Fibroblast of lung (primary cell): ENCODE data around the gene PLXNA4. TPM values are rescaled to one million over a fixed set of nuclear protein-coding genes. Genes with fewer than 3 reads are reported as not detected.
A peak's percentile ranks its signal among the peaks of the same experiment; 100 is the strongest.

Experiments used
- DNase-seq, 2 donors: peaks; one replicate each; pipeline versions ENCODE4 v3.0.0 to v3.0.0-alpha.2; 2010; ENCODE audit warnings: low read depth in 2 of 2
- H2AFZ ChIP-seq: 2 replicates; pipeline ENCODE4 v1.5.1; 2012; ENCODE audit warnings: low read length, control low read depth, inconsistent platforms
- H3K27ac ChIP-seq: 2 replicates; pipeline ENCODE4 v1.5.1; 2011; ENCODE audit warnings: low read length, control low read depth; ENCODE audit not compliant: insufficient read depth
- H3K27me3 ChIP-seq: 2 replicates; pipeline ENCODE4 v1.5.1; 2011; ENCODE audit warnings: mild to moderate bottlenecking, low read length; ENCODE audit not compliant: control insufficient read depth, insufficient read depth
- H3K36me3 ChIP-seq: 2 replicates; pipeline ENCODE4 v1.5.1; 2011; ENCODE audit warnings: low read length; ENCODE audit not compliant: control insufficient read depth, insufficient read depth
- H3K4me1 ChIP-seq: 2 replicates; pipeline ENCODE4 v1.5.1; 2011; ENCODE audit warnings: low read length; ENCODE audit not compliant: control insufficient read depth, insufficient read depth; ENCODE audit errors: extremely low read depth
- H3K4me2 ChIP-seq: 2 replicates; pipeline ENCODE4 v1.5.1; 2011; ENCODE audit warnings: low read length, control low read depth; ENCODE audit not compliant: insufficient read depth; ENCODE audit errors: extremely low read depth
- H3K4me3 ChIP-seq, 4 experiments: fragments of 200-600 bp in 1 of 4; sonication (generic) in 1 of 4; replicated peaks in 1 of 4; 2 replicates each; pipeline ENCODE4 v1.5.1; 2011 to 2016; ENCODE audit warnings: low read length in 4 of 4, low read depth in 3 of 4, mild to moderate bottlenecking in 3 of 4, control low read depth in 2 of 4, inconsistent platforms in 1 of 4, mixed read lengths in 1 of 4; ENCODE audit not compliant: insufficient read depth in 1 of 4; ENCODE audit errors: control extremely low read depth in 1 of 4
- H3K79me2 ChIP-seq: 2 replicates; pipeline ENCODE4 v1.5.1; 2012; ENCODE audit warnings: mild to moderate bottlenecking, low read length, inconsistent platforms; ENCODE audit not compliant: control insufficient read depth, insufficient read depth
- H3K9ac ChIP-seq: 2 replicates; pipeline ENCODE4 v1.5.1; 2011; ENCODE audit warnings: mild to moderate bottlenecking, low read length, control low read depth; ENCODE audit not compliant: insufficient read depth
- H3K9me3 ChIP-seq: 2 replicates; pipeline ENCODE4 v1.5.1; 2012; ENCODE audit warnings: low read depth, low read length; ENCODE audit not compliant: control insufficient read depth, insufficient read depth
- H4K20me1 ChIP-seq: 2 replicates; pipeline ENCODE4 v1.5.1; 2011; ENCODE audit warnings: low read length; ENCODE audit not compliant: control insufficient read depth, insufficient read depth; ENCODE audit errors: extremely low read depth
- EZH2 ChIP-seq: IDR thresholded peaks from 2 replicates; pipeline ENCODE4 v1.5.1; 2012; ENCODE audit warnings: low read length, control low read depth, mild to moderate bottlenecking; ENCODE audit errors: missing control alignments
- polyA plus RNA-seq, 2 donors: library from polyadenylated mRNA; depleted of rRNA in 1 of 2; stranded (reverse) in 1 of 2; unstranded in 1 of 2; fragments of >200 nt; gene quantifications; 2 replicates each; pipeline ENCODE4 v1.2.1, GENCODE V29; 2011 to 2012; ENCODE audit warnings: missing spikeins in 1 of 2
- total RNA-seq: library from RNA; depleted of rRNA; stranded (reverse); fragments of >200 nt; gene quantifications from 2 replicates; pipeline ENCODE4 v1.2.1, GENCODE V29; 2014
- TF ChIP-seq, protein P1 (sequence below), 2 donors: IDR thresholded peaks in 1 of 2; conservative IDR thresholded peaks in 1 of 2; 1 replicate in 1 of 2; 2 replicates in 1 of 2; pipeline ENCODE4 v1.5.1; 2011 to 2012; ENCODE audit warnings: low read length in 2 of 2, control low read depth in 1 of 2, inconsistent platforms in 1 of 2, low read depth in 1 of 2, mild to moderate bottlenecking in 1 of 2

PLXNA4 gene
- total and polyA plus RNA-seq, 2 donors (not counting 1 experiment from before 2014, with no cell fraction given): 1.2 to 1.5 TPM

DNA sequence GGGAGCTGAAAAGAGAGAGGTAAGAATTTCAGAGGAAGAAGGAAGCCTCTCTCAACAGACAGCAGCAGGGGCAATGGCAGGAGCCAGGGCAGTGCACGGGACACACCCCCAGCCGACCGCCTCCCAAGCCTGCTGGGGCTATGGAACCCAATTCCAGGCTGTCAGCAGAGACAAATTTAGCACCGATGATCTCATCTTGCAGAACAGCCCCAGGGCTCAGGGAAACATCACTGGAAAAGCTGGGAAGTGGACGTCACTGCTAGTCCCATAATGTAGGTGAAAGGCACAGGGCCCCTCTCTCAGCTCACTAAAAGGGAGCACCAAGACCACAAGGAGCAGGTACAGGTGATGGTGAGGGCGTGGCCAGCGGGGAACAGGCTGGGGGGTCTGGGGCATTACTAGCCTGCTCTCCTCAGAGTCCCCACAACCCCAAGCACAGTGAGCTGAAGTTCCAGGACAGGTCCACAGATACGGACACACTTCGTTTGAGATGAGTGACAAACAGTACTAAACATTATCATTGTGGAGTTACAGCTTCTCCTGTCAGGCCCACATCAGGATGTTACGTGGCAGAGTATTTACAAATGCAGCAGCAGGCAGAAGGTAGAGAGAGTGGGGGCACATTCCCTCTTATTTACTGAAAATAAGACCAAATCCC is 103.7 kb downstream of the PLXNA4 start:
- H3K4me2 ChIP-seq: no peak overlapping the region
- H3K4me3 ChIP-seq: no peak overlapping the region

DNA sequence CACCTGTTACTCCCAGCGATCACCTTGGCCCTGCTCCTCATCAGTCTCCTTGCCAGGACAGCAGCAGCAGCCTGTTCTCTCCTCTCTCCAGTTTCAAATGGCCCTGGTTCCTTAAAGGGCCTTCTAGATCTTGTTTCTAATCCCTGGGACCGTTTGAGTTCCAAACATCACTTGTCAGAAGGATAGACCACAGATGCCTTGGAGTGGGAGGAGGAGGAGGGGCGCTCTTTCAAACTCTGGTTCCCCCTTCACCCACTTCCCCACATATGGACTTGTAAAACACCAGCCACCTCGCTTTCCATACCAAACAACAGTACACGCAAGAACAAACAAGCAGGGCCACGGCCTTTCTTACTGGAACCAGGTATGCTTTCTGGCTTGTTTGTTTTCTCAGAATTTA is 104.8 kb downstream of the PLXNA4 start:
- H3K9ac ChIP-seq: no peak overlapping the region

More for the DNA sequence above, 103.7 kb downstream of the PLXNA4 start:
- Histone ChIP-seq H3K9ac (no peak overlapping the region), H4K20me1 (no peaks in the 10 kb centered on the region), H3K79me2 (no peaks in the 10 kb centered on the region), H2AFZ (no peak overlapping the region), H3K9me3 (no peaks in the 10 kb centered on the region), H3K27ac (no peak overlapping the region), H3K36me3 (no peaks in the 10 kb centered on the region), H3K4me1 (no peaks in the 10 kb centered on the region), H3K27me3 (no peaks in the 10 kb centered on the region)
- TF ChIP-seq EZH2: no peak
- TF ChIP-seq, protein P1, sequence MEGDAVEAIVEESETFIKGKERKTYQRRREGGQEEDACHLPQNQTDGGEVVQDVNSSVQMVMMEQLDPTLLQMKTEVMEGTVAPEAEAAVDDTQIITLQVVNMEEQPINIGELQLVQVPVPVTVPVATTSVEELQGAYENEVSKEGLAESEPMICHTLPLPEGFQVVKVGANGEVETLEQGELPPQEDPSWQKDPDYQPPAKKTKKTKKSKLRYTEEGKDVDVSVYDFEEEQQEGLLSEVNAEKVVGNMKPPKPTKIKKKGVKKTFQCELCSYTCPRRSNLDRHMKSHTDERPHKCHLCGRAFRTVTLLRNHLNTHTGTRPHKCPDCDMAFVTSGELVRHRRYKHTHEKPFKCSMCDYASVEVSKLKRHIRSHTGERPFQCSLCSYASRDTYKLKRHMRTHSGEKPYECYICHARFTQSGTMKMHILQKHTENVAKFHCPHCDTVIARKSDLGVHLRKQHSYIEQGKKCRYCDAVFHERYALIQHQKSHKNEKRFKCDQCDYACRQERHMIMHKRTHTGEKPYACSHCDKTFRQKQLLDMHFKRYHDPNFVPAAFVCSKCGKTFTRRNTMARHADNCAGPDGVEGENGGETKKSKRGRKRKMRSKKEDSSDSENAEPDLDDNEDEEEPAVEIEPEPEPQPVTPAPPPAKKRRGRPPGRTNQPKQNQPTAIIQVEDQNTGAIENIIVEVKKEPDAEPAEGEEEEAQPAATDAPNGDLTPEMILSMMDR (conservative IDR thresholded peaks at IDR 0.05 in 1 of 2, IDR thresholded peaks at IDR 0.05 in 1 of 2; ENCODE audit: low read depth in 1 of 2, low read length in 2 of 2): no peak
- peak; percentile 70 to 72 for DNase-seq

DNA sequence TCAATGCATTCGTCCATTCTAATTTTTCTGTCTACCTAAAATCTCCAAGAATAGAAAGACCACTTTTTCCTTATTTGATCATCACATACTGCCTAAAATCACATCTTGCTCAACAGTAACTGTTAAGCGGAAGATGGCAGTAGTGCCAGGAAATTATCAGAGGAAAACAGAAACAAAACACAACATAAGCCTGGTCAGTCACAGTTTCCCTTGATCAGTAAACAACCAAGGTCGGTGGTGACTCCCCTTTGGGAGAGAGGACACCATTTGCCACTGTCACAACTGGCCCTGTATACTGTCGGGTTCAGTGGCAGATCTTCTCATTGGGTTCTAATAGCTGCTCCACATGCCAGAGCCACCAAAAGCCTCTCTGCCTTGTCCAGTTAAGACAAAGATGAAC is 106.6 kb downstream of the PLXNA4 start:
- Histone ChIP-seq H3K4me1 (no peaks in the 10 kb centered on the region), H3K9ac (no peak overlapping the region), H3K79me2 (no peaks in the 10 kb centered on the region), H3K36me3 (no peaks in the 10 kb centered on the region), H3K27ac (no peak overlapping the region), H3K27me3 (no peaks in the 10 kb centered on the region), H4K20me1 (no peaks in the 10 kb centered on the region), H3K4me3 (no peak overlapping the region), H3K4me2 (no peak overlapping the region), H2AFZ (no peak overlapping the region), H3K9me3 (no peaks in the 10 kb centered on the region)
- no peak for TF ChIP-seq EZH2
- TF ChIP-seq, protein P1 (conservative IDR thresholded peaks at IDR 0.05 in 1 of 2, IDR thresholded peaks at IDR 0.05 in 1 of 2; ENCODE audit: low read depth in 1 of 2, low read length in 2 of 2): no peak
- DNase-seq: no peak

More for the DNA sequence above, 104.8 kb downstream of the PLXNA4 start:
- no peak for DNase-seq
- H3K4me3 ChIP-seq: no peak overlapping the region
- no peak for TF ChIP-seq EZH2
- TF ChIP-seq, protein P1 (conservative IDR thresholded peaks at IDR 0.05 in 1 of 2, IDR thresholded peaks at IDR 0.05 in 1 of 2; ENCODE audit: low read depth in 1 of 2, low read length in 2 of 2): no peak
- no peaks in the 10 kb centered on the region for H3K79me2 ChIP-seq
- H3K4me2 ChIP-seq: no peak overlapping the region
- H2AFZ ChIP-seq: no peak overlapping the region
- no peaks in the 10 kb centered on the region for H3K4me1 ChIP-seq
- H3K9me3 ChIP-seq: no peaks in the 10 kb centered on the region
- H3K27me3 ChIP-seq: no peaks in the 10 kb centered on the region
- no peaks in the 10 kb centered on the region for H3K36me3 ChIP-seq
- H3K27ac ChIP-seq: no peak overlapping the region
- H4K20me1 ChIP-seq: no peaks in the 10 kb centered on the region
